Duodenal mucosa (tissue), 2 donors: ENCODE results near the gene RASSF7.

Experiments
- H3K27ac ChIP-seq: one replicate; pipeline ENCODE4 v1.7.0; 2013; ENCODE audit warnings: low read depth, low read length
- H3K27me3 ChIP-seq, 2 donors: one replicate each; pipeline ENCODE4 v1.7.0; 2013; ENCODE audit warnings: low read length in 2 of 2, control low read depth in 1 of 2; ENCODE audit not compliant: insufficient read depth in 2 of 2, control insufficient read depth in 1 of 2
- H3K36me3 ChIP-seq, 2 donors: one replicate each; pipeline ENCODE4 v1.7.0; 2013; ENCODE audit warnings: low read length in 2 of 2, control low read depth in 1 of 2; ENCODE audit not compliant: insufficient read depth in 2 of 2, control insufficient read depth in 1 of 2
- H3K4me1 ChIP-seq, 2 donors: one replicate each; pipeline ENCODE4 v1.7.0; 2013; ENCODE audit warnings: low read length in 2 of 2, control low read depth in 1 of 2; ENCODE audit not compliant: insufficient read depth in 2 of 2, control insufficient read depth in 1 of 2
- H3K4me3 ChIP-seq, 2 donors: one replicate each; pipeline ENCODE4 v1.7.0; 2013; ENCODE audit warnings: low read length in 2 of 2, low read depth in 1 of 2
- H3K9ac ChIP-seq, 2 donors: one replicate each; pipeline ENCODE4 v1.7.0; 2013; ENCODE audit warnings: low read length in 2 of 2, low read depth in 1 of 2
- H3K9me3 ChIP-seq, 2 donors: one replicate each; pipeline ENCODE4 v1.7.0; 2013; ENCODE audit warnings: low read length in 2 of 2, control low read depth in 1 of 2; ENCODE audit not compliant: control insufficient read depth in 1 of 2

RASSF7 gene

GRCh38 chr11:586376-587316 is 25.9 kb downstream of the RASSF7 start:
- Histone ChIP-seq H3K27me3 (no peaks in the 10 kb centered on the region), H3K4me1 (peaks cover 11 to 19% of the 10 kb centered on the region in 2 donors), H3K27ac (no peak overlapping the region), H3K4me3 (no peak overlapping the region), H3K36me3 (peaks cover 46 to 79% of the 10 kb centered on the region in 2 donors), H3K9ac (no peak overlapping the region), H3K9me3 (no peaks in the 10 kb centered on the region)

DNA sequence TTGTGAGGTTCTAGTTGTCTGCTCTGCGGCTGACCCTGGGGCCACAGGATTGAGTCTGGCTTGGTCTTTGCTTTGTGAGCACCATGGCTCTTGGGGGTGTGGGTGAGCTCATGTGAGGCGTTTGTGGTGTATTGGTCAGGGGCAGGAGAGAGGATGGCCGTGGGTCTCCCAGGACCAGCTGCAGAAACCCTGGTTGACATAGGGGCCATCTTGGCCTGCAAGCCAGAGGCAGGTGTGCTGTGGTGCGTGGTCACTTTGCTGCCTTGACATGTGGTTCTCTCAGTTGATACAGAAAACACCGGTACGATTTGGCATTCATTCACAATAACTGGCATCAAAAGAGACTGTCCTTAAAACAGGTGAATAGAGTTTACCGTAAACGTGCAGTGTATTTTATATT is 26.8 kb downstream of the RASSF7 start:
- H3K9me3 ChIP-seq: no peaks in the 10 kb centered on the region
- no peak overlapping the region for H3K4me3 ChIP-seq
- H3K27me3 ChIP-seq: no peaks in the 10 kb centered on the region
- H3K9ac ChIP-seq: peak overlapping the region in 1 of 2 donors; percentile 15
- H3K27ac ChIP-seq: no peak overlapping the region
- peaks cover 51 to 77% of the 10 kb centered on the region in 2 donors for H3K36me3 ChIP-seq
- peaks cover 11 to 19% of the 10 kb centered on the region in 2 donors for H3K4me1 ChIP-seq

DNA sequence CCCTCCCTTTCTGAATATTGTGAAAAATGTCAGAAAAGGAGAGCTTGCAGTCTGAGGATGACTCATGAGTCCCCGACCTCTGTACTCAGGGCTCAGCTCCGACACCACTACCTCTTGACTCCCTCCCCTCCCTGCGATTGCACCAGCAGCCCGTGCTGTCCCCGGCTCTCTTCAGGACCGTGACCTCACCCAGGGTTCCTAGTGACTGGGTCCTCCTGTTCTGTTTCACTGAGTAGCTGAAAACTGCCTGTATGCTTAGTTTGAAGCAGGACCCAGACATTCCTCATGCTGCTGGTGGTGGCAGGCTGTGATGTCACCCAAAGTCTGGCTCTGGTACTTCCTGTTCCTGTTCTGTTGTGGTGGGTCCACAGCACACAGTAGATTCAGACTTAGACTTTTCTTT is 27.2 kb downstream of the RASSF7 start:
- Histone ChIP-seq H3K27ac (no peak overlapping the region), H3K27me3 (no peaks in the 10 kb centered on the region), H3K36me3 (peaks cover 56 to 78% of the 10 kb centered on the region in 2 donors), H3K4me3 (no peak overlapping the region), H3K9me3 (no peaks in the 10 kb centered on the region), H3K4me1 (peaks cover 11 to 19% of the 10 kb centered on the region in 2 donors), H3K9ac (peak overlapping the region in 1 of 2 donors; percentile 15)

DNA sequence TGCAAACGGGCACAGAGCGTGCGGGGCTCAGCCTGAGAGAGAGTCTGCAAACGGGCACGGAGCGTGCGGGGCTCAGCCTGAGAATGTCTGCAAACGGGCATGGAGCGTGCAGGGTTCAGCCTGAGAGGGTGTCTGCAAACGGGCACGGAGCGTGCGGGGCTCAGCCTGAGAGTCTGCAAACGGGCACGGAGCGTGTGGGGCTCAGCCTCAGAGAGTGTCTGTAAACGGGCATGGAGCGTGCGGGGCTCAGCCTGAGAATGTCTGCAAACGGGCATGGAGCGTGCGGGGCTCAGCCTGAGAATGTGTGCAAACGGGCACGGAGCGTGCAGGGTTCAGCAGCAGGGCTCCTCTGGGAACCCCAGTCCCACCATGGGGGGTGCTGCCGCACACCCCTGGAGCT is 29.0 kb downstream of the RASSF7 start:
- Histone ChIP-seq H3K36me3 (peaks cover 55 to 84% of the 10 kb centered on the region in 2 donors), H3K27ac (no peak overlapping the region), H3K9ac (no peak overlapping the region), H3K27me3 (no peaks in the 10 kb centered on the region), H3K4me3 (no peak overlapping the region), H3K4me1 (peaks cover 11 to 19% of the 10 kb centered on the region in 2 donors), H3K9me3 (no peaks in the 10 kb centered on the region)

GRCh38 chr11:590997-591396 is 30.2 kb downstream of the RASSF7 start:
- Histone ChIP-seq H3K36me3 (peaks cover 63 to 88% of the 10 kb centered on the region in 2 donors), H3K27ac (no peak overlapping the region), H3K9me3 (no peaks in the 10 kb centered on the region)

GRCh38 chr11:592501-592900 is 31.7 kb downstream of the RASSF7 start:
- Histone ChIP-seq H3K9ac (no peak overlapping the region), H3K4me3 (no peak overlapping the region), H3K4me1 (peaks cover 6 to 7% of the 10 kb centered on the region in 2 donors), H3K9me3 (no peaks in the 10 kb centered on the region), H3K27ac (no peak overlapping the region), H3K36me3 (peaks cover 51 to 86% of the 10 kb centered on the region in 2 donors), H3K27me3 (no peaks in the 10 kb centered on the region)

More at GRCh38 chr11:590997-591396, 30.2 kb downstream of the RASSF7 start:
- Histone ChIP-seq H3K4me1 (peaks cover 11 to 19% of the 10 kb centered on the region in 2 donors), H3K4me3 (no peak overlapping the region), H3K9ac (no peak overlapping the region), H3K27me3 (no peaks in the 10 kb centered on the region)

GRCh38 chr11:592918-593317 is 32.1 kb downstream of the RASSF7 start:
- H3K4me1 ChIP-seq: peaks cover 3% of the 10 kb centered on the region in 2 donors
- H3K36me3 ChIP-seq: peaks cover 52 to 86% of the 10 kb centered on the region in 2 donors
- no peak overlapping the region for H3K4me3 ChIP-seq
- no peaks in the 10 kb centered on the region for H3K9me3 ChIP-seq
- H3K27ac ChIP-seq: no peak overlapping the region
- H3K9ac ChIP-seq: no peak overlapping the region
- no peaks in the 10 kb centered on the region for H3K27me3 ChIP-seq

DNA sequence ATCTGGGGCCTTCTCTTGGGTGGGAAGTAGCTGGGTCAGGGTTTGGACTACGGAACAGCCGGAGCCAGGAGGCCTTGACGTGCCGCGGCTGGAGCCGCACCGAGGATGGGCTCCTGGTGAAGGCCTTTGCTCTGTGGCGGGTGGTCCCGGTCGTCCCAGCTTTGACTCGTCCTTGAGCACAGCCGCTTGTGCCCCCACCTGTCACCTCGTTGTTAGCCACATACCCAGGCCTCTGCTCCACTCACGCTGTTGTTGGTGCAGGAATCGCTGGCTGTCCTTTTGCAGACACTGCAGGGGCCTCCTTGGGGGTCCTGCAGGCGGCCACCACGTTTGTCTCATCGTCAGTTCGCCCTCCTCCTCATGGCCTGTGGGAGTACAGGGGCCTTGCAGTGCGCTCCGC is 32.6 kb downstream of the RASSF7 start:
- H3K27ac ChIP-seq: no peak overlapping the region
- H3K9me3 ChIP-seq: no peaks in the 10 kb centered on the region
- no peaks in the 10 kb centered on the region for H3K4me1 ChIP-seq
- H3K27me3 ChIP-seq: no peaks in the 10 kb centered on the region
- no peak overlapping the region for H3K4me3 ChIP-seq
- H3K36me3 ChIP-seq: peaks cover 55 to 87% of the 10 kb centered on the region in 2 donors
- H3K9ac ChIP-seq: no peak overlapping the region

- Histone ChIP-seq H3K9ac (no peak overlapping the region), H3K27me3 (no peaks in the 10 kb centered on the region), H3K9me3 (no peaks in the 10 kb centered on the region), H3K36me3 (peaks cover 56 to 85% of the 10 kb centered on the region in 2 donors), H3K4me3 (no peak overlapping the region), H3K27ac (no peak overlapping the region), H3K4me1 (no peaks in the 10 kb centered on the region)
Observed at GRCh38 chr11:595400-595799, 34.6 kb downstream of the RASSF7 start.

GRCh38 chr11:596374-596773 is 35.6 kb downstream of the RASSF7 start:
- Histone ChIP-seq H3K9me3 (no peaks in the 10 kb centered on the region), H3K4me1 (no peaks in the 10 kb centered on the region), H3K9ac (no peak overlapping the region), H3K4me3 (no peak overlapping the region), H3K27me3 (no peaks in the 10 kb centered on the region), H3K27ac (no peak overlapping the region), H3K36me3 (peaks cover 48 to 81% of the 10 kb centered on the region in 2 donors)
